Measurements from ENCODE around the gene BLTP3B.

Gene BLTP3B

DNA sequence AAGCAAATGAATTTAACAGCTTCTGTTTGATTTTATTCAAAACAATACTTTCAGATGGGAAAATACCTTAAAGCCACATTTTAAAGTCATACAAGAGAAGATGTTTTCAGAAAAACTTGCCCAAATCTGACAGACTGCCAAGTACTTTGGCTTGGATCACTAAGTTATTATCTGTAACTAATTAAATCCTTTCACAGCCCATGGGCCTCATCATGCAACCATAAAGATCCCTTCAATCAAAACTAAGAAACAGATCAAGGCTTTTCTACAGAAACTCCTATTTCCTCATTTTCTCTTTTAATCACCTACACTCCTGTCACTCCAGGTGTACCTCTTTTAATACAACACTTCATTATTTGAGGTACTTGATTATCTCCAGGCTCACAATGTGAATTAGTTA lies 28.1 kb downstream of the BLTP3B start:
- no peak for DNase-seq

GRCh38 chr12:100110276-100110675 lies 32.4 kb downstream of the BLTP3B start:
- DNase-seq = no peak

GRCh38 chr12:100106861-100107260 lies 35.8 kb downstream of the BLTP3B start:
- DNase-seq = no peak

- DNase-seq = no peak
Observed at GRCh38 chr12:100105661-100106060, 37.0 kb downstream of the BLTP3B start.

GRCh38 chr12:100101000-100101399 lies 41.7 kb downstream of the BLTP3B start:
- DNase-seq = no peak

Data from central memory CD4-positive, alpha-beta T cell (primary cell).